ENCODE measurements around the gene SRY. TPM values are rescaled to one million over a fixed set of nuclear protein-coding genes. Genes with fewer than 3 reads are reported as not detected.

SRY gene
- total and polyA plus RNA-seq, 7 donors, result not detected

DNA sequence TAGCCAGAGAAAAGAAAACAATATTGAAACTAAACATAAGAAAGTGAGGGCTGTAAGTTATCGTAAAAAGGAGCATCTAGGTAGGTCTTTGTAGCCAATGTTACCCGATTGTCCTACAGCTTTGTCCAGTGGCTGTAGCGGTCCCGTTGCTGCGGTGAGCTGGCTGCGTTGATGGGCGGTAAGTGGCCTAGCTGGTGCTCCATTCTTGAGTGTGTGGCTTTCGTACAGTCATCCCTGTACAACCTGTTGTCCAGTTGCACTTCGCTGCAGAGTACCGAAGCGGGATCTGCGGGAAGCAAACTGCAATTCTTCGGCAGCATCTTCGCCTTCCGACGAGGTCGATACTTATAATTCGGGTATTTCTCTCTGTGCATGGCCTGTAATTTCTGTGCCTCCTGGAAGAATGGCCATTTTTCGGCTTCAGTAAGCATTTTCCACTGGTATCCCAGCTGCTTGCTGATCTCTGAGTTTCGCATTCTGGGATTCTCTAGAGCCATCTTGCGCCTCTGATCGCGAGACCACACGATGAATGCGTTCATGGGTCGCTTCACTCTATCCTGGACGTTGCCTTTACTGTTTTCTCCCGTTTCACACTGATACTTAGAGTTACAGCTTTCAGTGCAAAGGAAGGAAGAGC lies 488 bp downstream of the SRY start:
- Histone ChIP-seq H3K27ac (no peak overlapping the region), H3K27me3 (ENCODE audit: insufficient read depth in 3 of 3, low read length in 2 of 3) (peaks cover 0 to 5% (median 3%) of the 10 kb centered on the region in 3 donors), H3K4me3 (no peak overlapping the region), H3K4me1 (no peaks in the 10 kb centered on the region), H3K9me3 (no peaks in the 10 kb centered on the region), H3K36me3 (ENCODE audit: insufficient read depth in 1 of 2, low read depth in 1 of 2) (no peaks in the 10 kb centered on the region)
- DNase-seq (no peak), ATAC-seq (no peak)
- intact Hi-C loops (cut with DNase I), result no loop called here
- TF ChIP-seq, protein P1, sequence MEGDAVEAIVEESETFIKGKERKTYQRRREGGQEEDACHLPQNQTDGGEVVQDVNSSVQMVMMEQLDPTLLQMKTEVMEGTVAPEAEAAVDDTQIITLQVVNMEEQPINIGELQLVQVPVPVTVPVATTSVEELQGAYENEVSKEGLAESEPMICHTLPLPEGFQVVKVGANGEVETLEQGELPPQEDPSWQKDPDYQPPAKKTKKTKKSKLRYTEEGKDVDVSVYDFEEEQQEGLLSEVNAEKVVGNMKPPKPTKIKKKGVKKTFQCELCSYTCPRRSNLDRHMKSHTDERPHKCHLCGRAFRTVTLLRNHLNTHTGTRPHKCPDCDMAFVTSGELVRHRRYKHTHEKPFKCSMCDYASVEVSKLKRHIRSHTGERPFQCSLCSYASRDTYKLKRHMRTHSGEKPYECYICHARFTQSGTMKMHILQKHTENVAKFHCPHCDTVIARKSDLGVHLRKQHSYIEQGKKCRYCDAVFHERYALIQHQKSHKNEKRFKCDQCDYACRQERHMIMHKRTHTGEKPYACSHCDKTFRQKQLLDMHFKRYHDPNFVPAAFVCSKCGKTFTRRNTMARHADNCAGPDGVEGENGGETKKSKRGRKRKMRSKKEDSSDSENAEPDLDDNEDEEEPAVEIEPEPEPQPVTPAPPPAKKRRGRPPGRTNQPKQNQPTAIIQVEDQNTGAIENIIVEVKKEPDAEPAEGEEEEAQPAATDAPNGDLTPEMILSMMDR (IDR thresholded peaks at IDR 0.05), result no peak
- WGBS, 3 donors, result 10 to 20% methylated on average over 27 to 28 of the region's 28 CpGs; no CpG with 5 or more reads in 1 of the 3 donors

Other genes with a start within 250 kb of the SRY start
- gene RPS4Y1, start 53.9 kb upstream of the SRY start, total RNA-seq, result not detected
- gene RPS4Y1, start 53.9 kb upstream of the SRY start, polyA plus RNA-seq, result 100 to 1,000 TPM in 2 of 3 donors, not detected in 1; 197 to 320 TPM
- not detected for gene ZFY, start 147.7 kb upstream of the SRY start, total RNA-seq
- gene ZFY, start 147.7 kb upstream of the SRY start, polyA plus RNA-seq, result 1 to 10 TPM in 2 of 3 donors, not detected in 1; 3.4 to 8.4 TPM

Measured in psoas muscle (tissue), 8 donors.